H4 (cell line): ENCODE measurements around the gene ZNF789. TPM values are rescaled to one million over a fixed set of nuclear protein-coding genes. Genes with fewer than 3 reads are reported as not detected.

Source experiments
- DNase-seq: peaks from one replicate; pipeline ENCODE4 v3.0.0-alpha.2; 2015; ENCODE audit warnings: low spot score
- total RNA-seq: library from RNA; depleted of rRNA; stranded (reverse); fragments of >200 nt; shearing (Covaris generic); gene quantifications from 2 replicates; pipeline ENCODE4 v1.2.3, GENCODE V29; 2014; rRNA removed

The ZNF789 gene
- total RNA-seq, 1 experiment from 2014 or later = 2.7 TPM

DNA sequence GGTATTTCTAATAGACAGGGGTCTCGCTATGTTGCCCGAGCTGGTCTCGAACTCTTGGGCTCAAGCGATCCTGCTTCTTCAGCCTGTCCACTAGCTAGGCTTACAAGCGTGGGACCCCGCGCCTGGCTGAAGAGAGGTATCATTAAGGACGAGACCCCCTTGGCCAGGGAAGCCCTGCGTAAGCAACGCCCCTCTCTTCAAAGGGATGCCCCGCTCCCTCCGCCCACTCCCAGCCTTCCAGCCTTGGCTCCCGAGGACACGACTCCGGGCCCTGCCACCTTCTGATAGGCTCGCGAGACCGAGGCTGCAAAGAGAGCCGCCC lies 31.6 kb downstream of the ZNF789 start:
- DNase-seq = no peak

DNA sequence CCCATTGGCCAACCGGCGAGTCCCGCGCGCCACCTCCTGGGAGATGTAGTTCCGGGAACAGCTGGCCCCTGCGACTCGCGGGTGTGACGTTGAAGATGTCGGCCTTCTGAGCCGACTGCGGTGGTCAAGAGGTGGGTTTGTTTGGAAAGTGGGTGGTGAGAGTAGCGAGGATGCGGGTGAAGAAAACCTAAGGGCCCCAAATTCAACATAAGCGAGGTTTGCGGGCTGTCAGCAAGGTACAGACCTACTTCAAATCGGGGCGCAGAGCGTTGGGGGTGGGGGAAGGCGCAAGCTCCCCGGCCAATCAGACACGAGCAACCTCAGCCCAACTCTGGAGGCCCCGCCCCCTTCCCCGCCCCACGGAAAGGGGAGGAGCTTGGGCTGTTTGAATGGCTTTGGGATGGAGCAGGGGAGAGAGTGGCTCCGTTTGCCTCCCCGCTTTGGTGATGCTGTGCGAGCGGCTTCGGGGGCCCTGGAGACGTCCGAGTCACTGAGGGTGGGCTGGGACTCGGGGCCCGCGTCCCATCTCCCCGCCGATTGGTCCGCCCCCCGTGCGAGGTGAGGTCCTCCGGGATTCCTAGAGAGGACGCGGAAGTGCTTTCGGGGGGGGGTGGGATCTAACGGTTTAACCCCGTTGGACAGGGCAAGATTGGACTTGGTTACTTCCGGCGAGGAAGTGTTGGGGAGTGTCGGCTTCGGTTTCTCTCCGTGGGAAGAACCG lies 32.1 kb downstream of the ZNF789 start, which contains the start of gene ZKSCAN5:
ZKSCAN5 (plus strand) TSS at position 60 of the 721 bp plus-strand sequence. CDS start 1,383 bp downstream, outside the sequence.
- peak; percentile 97 for DNase-seq

DNA sequence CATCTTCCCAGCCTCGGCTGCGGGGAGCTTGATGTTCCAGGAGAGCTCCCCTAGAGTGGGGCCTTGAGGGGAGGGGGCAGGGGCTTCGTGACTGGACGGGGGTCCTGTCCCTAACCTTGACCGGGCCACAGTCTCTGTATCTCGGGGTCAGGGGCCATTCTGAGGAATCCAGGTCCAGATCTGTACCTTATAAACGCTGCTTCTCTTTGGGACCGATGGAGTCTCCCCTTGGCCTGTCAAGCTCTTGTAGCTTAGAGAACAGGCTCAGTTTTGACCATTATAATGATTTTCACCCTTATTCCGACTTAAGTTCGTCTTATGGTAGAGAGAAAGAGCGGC lies 32.6 kb downstream of the ZNF789 start:
- no peak for DNase-seq

DNA sequence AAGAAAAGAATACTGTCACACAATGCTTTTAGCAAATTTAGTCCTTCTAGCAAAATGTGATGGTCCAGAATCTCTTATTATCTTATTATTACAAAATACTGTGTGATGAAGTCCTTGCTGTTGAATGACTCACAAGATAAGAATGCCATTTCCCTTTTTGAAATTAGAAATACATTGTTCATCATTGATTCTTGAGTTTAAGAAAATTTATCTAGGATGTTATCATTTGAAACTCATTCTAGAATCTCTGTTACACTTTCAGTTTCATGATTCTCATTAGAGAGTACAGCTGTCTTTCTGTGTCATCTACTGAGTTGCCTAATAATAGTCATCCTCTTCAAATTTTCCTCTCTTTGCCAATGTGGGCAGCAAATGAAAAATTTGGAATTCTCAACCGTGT lies 41.4 kb downstream of the ZNF789 start:
- DNase-seq = no peak

DNA sequence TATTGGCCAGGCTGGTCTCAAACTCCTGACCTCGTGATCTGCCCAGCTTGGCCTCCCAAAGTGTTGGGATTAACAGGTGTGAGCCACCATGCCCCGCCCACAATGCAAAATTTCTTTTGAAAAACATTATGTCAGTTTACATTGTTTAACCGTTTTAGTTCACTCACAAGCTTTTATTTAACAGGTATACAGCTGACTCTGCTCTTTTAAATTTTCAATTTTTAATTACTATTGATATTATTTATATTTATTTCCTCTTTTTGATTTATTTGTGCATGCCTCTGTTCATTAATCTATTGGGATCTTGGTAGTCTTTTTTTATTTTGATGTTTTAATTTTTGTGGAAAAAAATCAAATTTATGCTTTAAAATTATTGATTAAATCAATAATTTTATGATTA lies 48.7 kb downstream of the ZNF789 start:
- DNase-seq = no peak

DNA sequence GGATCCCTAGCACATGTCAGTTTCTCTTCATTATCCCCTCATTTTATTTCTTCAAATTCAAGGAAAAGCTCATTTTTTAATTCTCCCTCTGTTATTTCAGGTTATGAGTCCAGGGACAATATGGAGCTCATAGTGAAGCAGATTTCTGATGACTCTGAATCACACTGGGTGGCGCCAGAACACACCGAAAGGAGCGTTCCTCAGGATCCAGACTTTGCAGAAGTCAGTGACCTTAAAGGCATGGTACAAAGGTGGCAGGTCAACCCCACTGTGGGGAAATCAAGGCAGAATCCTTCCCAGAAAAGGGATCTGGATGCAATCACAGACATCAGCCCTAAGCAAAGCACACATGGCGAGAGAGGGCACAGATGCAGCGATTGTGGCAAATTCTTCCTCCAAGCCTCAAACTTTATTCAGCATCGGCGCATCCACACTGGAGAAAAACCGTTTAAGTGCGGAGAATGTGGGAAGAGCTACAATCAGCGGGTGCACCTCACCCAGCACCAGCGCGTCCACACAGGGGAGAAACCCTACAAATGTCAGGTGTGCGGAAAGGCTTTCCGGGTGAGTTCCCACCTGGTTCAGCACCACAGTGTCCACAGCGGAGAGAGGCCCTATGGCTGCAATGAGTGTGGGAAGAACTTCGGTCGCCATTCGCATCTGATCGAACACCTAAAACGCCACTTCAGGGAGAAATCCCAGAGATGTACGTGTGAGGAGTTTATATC lies 53.2 kb downstream of the ZNF789 start:
- no peak for DNase-seq

DNA sequence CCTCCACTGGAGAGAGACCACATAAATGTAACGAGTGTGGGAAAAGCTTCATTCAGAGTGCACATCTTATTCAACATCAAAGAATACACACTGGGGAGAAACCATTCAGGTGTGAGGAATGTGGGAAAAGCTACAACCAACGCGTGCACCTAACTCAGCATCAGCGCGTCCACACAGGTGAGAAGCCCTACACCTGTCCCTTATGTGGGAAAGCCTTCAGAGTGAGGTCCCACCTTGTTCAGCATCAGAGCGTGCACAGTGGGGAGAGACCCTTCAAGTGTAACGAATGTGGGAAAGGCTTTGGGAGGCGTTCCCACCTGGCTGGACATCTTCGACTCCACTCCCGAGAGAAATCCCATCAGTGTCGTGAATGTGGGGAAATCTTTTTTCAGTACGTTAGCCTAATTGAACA lies 58.7 kb downstream of the ZNF789 start:
- DNase-seq = no peak

DNA sequence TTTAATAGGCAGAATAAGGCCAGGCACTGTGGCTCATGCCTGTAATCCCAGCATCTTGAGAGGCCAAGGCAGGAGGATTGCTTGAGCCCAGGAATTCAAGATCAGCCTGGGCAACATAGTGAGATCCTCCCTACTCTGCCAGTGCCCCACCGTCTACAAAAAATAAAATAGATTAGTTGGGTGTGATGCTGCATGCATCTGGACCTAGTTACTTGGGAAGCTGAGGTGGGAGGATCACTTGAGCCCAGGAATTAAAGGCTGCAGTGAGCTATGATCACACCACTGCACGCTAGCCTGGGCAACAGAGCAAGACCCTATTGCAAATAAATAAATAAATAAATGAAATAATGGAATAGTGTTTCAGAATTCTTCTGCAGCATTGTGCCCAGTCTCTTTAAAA lies 63.0 kb downstream of the ZNF789 start:
- DNase-seq = no peak

Other genes starting within 250 kb of the ZNF789 start
- 0.15 TPM in 1 of 2 replicates, not detected in the other for gene MYH16, start 200.1 kb upstream of the ZNF789 start, total RNA-seq
- 207 and 218 TPM in 2 replicates for gene ARPC1A, start 147.0 kb upstream of the ZNF789 start, total RNA-seq
- 495 and 596 TPM in 2 replicates for gene ARPC1B, start 98.2 kb upstream of the ZNF789 start, total RNA-seq
- gene PDAP1, start 64.3 kb upstream of the ZNF789 start, total RNA-seq = 147 and 170 TPM in 2 replicates
- gene BUD31, start 63.9 kb upstream of the ZNF789 start, total RNA-seq = 169 and 186 TPM in 2 replicates
- 3.5 and 4.8 TPM in 2 replicates for gene PTCD1, start 34.1 kb upstream of the ZNF789 start, total RNA-seq
- gene CPSF4, start 33.9 kb upstream of the ZNF789 start, total RNA-seq = 30.5 and 32.6 TPM in 2 replicates
- gene ATP5MF, start 6.7 kb upstream of the ZNF789 start, total RNA-seq = 1,624 and 1,916 TPM in 2 replicates
- gene ZNF394, start 27.4 kb downstream of the ZNF789 start, total RNA-seq = 17.0 and 20.8 TPM in 2 replicates
- gene ZKSCAN5, start 31.8 kb downstream of the ZNF789 start, total RNA-seq = 13.6 and 14.7 TPM in 2 replicates
- 9.8 and 11.3 TPM in 2 replicates for gene FAM200A, start 79.2 kb downstream of the ZNF789 start, total RNA-seq
- 36.4 and 51.2 TPM in 2 replicates for gene ZNF655, start 85.8 kb downstream of the ZNF789 start, total RNA-seq
- 0.19 and 1.6 TPM in 2 replicates for gene TMEM225B, start 125.4 kb downstream of the ZNF789 start, total RNA-seq
- gene ZSCAN25, start 144.1 kb downstream of the ZNF789 start, total RNA-seq = 6.9 and 14.2 TPM in 2 replicates
- not detected in 2 replicates for gene CYP3A5, start 207.1 kb downstream of the ZNF789 start, total RNA-seq